HG02759 (cell line): ENCODE measurements around the gene NME8.

Experiments
- ATAC-seq: cut with Tn5 transposase; IDR thresholded peaks from one replicate; pipeline ENCODE4 v1.9.1; 2021; ENCODE audit warnings: mild to moderate bottlenecking, moderate library complexity; ENCODE audit not compliant: unreplicated experiment

The NME8 gene

DNA sequence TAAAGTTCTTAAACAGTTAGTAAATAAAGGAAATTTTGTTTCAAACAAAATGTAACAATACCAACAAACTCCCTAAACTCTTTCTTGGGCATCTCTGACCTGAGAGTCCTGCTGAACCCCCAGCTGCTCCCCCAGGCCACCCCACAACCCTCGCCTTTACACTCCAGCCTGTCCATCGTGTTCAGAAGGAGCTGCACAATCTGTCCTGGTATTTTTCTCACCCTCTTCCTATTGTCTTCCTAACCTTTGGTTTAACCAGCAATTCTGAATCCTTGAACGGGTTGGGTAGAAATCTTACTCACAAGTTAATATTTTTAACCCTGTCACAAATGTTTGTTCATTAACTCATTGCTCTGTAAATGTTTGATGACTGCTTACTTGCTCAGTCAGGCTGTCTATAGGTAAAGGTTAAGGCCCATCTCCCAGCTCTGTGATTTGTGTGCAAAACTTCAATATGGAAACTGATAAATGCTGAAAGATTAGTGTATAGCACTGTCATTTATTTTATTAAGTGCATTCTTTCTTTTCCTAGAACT is 51.4 kb downstream of the NME8 start:
- no peak for ATAC-seq

DNA sequence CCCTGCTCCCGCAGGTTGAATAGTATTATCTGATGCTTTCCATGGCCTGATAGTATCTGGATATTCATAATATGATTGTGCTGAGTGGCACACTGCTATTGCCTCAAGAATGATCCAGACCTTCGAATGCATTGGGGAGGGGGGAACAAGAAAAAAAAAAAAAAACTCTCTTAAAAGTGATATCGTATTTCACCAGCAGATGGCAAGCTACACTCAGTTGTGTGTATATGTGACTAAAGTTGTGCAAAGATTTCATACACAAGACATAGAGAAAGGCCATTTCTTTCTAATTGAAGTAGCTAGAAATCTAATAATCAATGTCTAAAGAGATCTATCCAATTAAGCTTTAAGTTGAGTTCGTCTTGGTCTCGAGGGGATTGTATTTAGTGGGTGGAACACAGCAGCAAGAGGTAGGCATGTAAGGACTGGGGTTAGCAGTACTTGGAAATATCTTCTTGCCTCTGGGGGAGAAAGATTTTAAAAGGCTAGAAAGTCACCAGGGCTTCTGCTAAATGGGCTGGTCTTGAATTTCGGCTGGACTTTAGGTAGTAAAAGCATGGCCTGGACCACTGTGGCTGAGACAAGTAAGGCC is 52.9 kb downstream of the NME8 start:
- no peak for ATAC-seq

DNA sequence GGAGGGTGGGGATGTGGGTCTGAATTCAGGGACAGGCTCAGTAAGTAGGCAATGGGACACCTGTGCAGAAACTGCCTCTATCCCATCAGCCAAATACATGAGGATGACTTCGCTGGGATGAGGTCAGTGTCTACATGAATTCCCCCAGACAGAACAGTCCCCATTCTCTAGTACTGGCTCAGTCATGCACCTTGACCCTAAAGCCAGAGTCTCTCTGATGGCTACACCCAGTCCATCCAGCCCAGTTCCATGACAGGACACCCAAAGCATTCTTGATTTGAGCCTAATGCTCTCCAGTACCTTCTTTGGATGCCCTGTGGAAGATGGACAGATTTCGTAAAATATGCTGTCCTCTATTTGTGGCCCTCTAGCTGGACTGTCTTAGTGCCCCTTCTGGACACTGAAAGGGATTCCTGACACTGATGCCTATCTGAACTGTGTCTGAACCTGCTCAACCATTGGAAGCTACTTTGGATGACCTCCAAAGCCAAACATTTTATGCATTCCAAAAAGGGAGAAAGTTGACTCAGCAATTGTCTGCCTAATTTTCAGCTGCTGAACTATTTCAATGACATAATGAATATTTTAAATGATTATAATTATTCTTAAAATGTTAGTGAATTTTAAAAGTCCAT is 53.6 kb downstream of the NME8 start:
- no peak for ATAC-seq

DNA sequence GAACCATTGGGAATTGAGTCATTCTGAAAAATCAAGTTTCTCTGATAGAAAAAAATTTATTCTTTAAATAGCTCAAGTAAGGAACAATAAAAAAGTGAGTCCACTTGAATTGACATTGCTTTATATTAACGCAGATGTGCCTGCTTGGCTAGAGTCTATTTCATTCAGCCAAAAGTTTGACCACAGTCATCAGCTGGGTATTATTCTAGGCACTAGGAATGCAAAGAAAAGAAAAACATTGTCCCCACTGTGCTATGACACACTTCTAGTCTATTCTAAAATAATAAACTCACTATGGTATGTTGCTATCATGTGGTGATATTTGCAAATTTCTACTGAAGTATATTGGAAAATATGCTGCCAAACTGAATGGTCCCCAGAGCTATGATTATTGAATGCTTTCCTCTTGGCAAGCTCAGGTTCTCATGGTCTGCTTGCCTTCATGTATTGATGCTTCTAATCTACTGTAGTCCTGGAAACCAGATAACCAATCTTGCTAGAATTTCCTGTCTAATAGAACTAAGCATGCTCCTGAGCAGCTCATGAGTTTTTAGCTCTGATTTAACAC is 59.9 kb downstream of the NME8 start:
- ATAC-seq, result no peak

DNA sequence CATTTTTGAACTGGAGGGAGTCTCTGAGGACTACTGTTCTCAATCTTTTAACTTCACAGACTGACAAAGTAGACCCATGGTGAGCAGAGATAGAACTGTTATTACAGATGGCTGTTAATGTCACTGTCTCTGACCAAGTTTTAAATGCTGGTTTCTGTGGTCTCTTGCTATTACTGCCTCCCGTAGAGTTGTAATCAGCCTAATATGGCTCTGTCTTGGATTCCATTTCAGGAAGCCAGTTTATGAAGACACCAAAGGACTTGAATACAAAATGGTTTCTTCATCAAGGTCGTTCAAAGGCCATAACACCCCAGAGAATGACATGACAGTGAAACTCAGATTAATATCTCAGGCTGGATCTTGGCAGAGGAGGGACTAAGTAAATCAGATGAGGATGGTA is 64.4 kb downstream of the NME8 start:
- no peak for ATAC-seq

DNA sequence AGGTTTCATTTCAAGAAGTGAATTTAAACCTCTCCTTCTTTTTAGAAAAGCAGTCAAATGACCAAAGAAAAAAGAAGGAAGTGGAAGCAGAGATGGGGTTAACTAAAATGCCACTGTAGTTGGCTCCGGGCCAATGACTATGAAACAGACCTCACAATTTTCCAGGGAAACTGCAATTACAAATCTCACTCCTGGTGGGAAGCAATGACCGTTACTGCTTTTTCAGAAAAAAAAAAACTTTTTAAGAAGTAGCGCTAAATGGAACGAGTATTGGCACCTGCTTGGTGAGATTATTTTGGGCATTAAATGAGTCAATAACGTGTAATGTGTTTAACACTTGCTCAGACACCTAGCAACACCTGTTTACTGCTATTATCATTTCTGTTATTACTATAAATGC is 67.0 kb downstream of the NME8 start:
- no peak for ATAC-seq

DNA sequence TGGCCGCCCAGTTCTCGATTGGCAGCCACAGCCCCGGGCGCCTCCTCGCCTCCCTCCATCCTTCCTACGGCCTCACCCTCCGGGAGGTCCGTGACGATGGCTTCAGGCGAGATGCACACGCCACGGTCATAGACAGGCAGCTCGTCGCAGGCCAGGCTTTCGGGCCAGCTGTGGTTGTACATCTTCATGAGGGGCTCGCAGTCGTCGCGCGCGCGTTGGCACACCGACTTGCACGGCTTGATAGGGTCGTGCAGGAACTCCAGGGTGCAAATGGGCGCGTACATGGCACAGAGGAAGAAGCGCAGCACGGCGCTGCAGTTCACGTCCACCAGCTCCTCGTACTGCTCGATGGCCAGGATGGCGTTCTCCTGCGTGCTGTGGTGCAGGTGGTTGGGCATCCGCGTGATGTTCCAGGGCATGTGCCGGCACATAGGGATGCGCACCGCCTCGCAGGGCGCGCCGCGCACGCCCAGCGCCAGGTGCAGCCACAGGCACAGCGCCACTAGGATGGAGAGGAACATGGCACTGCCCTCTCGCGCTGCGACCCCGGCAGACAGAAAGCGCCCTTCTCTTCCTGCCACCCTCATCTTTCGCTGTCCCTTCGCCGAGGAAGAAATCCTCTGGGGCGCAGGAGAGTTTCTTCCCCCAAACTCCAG is 67.7 kb downstream of the NME8 start:
- ATAC-seq, result no peak

DNA sequence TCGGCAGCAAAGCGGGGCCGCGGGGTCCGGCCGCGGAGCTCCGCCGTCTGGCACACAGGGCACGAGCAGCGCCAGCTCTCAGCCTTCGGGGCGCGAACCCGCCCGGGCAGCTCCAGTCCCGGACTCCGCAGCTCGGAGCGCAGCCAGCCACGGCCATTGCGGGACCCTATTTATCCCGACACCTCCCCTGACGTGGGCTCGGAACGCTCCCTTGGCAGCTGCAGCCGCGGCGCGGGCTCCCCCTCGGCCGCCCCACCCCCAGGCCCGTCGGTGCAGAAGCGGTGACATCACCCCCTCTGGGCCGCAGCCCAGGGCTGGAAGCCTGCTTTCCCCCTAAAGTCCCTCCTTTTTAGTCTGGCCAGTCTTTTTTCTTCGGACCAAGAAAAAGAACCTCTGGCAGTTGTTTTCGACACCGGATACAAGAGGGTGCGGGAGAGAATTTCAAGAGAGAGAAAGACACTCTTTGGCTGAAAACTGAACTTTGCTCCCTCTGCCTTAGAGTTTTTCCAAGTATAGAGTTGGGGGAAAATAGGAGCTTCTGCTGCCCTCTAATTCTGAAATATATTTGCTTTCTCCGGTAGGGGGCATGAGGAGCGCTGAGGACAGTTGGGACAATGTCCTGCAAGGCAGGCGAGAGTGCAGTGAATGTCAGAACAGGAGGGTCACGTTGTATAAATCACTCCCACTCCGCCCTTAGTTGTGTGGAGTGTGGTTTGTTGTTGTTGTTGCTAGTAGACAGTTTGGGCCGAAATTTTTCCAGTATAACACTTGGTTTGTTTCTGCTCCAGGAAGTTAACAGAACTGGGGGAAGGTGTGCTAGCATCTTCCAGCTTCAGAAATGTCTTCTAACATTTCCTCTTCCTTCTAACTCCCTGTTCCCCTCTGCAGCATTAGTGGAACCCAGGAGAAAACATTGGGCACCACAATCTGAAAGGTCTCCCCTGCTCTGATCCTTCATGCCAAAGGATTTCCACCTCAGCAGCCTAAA is 68.6 kb downstream of the NME8 start, which contains the start of gene SFRP4:
Gene SFRP4, minus strand, starts transcription at position 145 of the 988 bp plus-strand sequence. CDS start 280 bp downstream, outside the sequence.
- ATAC-seq, result peak; percentile 28

DNA sequence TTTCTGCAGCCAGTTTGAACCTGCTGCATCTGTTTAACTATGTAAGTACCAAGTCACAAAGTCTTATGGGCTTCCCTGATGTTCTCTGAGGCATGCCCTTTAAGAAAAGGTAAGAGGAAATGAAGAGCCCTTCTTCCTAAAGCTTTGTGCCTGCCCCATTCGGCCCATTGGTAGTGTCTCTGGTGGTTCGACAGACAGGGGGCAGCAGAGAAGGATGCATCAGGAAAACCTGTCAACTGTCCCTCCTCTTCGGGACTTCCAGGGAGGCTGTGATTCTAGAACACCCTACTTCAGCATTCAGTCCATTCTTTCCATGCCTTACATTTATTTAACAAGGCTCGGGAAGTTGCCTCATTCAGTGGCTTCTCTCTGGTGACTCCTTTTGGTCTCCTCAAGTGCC is 70.1 kb downstream of the NME8 start:
- no peak for ATAC-seq

DNA sequence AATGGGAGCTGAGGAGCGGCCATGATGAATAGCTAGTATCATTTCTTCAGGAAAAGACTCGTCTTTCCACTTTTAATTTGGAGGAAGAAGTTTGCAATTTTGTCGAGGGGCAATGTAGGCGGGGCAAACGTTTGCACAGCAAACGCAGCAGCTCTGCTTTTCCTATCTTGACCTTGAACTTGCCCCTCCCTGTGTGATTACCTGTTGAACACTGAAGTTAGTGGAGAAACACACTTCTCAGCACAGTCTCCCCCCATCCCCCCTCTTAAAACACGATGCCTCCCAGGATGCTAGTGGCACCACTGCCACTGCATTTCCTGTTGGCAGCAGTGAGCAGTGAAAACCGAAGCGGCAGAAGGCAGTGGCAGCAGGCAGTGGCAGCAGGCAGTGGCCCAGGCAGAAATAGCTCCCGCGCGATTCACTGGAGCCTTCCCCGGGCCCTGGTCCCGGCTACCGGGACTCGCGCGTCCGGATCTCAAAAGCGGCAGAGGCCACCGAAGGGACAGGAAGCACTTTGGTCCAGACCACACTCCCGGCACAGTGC is 72.0 kb downstream of the NME8 start, which contains the start of gene EPDR1:
Gene EPDR1, plus strand, starts transcription at position 336 of the 544 bp plus-strand sequence. CDS start 300 bp downstream, outside the sequence.
- ATAC-seq, result peak; percentile 60

DNA sequence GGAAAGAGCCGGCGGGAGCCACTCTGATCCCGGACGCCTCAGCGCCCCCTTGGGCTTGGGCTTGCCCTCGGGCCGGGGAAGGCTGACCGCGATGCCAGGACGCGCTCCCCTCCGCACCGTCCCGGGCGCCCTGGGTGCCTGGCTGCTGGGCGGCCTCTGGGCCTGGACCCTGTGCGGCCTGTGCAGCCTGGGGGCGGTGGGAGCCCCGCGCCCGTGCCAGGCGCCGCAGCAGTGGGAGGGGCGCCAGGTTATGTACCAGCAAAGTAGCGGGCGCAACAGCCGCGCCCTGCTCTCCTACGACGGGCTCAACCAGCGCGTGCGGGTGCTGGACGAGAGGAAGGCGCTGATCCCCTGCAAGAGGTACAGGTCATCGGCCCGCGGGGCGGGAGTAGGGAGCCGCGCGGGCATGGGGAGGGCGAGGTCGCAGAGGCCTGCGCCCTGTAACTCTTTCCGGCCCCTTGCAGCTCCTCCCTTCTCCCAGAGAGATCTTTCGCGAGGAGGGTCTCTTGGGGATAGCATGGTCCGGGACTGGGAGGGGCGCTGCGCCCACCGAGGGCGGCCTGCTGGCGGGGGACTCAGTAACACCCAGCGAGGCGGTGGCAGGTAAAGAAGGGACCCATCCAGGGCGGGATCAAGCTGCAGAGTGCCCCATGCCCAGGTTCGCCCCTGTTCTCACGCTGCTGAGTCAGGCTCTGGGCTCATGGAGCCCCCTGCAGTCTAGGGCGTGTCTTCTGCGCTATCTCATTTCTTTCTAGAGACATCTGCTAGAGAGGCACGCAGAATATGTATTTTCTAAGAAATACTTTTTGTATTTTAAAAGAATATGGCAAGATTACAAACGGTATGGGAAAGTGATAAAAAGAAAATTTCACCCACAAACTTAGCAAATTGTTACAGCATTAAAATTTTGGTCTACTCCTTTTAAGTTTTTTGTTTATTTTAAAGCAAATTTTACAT is 72.7 kb downstream of the NME8 start:
- ATAC-seq, result peak; percentile 62

DNA sequence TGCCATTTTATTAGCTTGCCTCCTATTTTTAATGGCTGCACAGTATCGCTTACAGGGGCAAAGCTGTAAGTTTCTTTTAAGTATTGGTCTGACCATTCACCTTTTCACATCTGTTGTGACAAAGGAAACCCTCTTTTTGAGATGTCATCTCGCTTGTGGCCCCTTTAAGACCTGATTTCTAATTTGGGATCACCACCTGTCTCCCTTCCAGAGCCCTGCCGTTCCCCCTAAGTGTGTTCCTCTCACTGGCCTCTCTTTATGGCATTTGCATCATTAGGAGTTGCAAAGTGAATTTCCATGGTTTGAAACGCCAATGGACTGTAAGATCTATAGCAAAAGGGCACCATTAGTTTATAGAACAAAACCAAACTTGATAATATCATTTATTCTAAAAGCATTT is 73.5 kb downstream of the NME8 start:
- no peak for ATAC-seq

DNA sequence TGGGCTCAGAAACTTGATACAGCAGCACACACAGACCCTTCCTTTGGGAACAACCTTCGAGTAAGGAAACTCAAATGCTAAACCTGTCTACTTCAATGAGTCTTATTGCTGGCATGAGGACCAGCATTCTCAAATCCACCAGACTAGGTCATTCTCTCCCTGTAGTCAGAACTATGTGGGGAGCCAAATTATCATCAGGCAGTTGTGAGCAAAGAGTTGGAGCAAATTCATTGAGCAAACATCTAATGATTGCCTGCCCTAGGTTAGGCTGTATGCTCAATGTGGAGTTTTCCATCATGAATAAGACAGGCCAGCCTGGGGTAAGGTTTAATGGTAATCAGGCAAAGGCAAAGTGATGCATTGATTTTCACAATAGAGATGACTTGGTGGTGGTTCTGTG is 75.6 kb downstream of the NME8 start:
- ATAC-seq, result no peak

DNA sequence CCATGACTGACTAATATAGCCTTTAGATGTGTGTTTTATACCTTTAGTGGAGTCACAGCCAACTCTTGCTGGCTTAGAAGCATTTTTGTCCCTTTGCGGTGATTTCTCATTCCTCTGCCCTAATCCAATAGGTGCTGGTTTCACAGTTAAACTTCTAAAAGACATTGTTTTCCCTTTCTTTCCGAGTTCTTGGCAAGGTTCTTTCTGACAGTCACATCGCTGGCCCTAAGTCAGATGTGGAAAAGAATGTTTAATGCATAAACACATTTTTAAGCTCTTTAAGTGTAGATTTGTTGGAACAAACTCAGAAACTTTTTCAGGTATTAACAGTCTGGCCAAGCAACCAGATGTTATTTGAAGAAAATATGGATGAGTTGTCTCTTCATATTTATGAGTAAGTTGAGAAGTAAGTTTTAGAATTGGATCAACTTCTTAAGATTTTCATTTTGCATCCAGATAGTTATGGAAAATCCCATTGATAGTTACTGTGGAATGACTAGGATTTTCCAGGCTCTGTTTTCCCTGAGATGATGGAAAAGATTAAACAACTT is 76.2 kb downstream of the NME8 start:
- no peak for ATAC-seq

DNA sequence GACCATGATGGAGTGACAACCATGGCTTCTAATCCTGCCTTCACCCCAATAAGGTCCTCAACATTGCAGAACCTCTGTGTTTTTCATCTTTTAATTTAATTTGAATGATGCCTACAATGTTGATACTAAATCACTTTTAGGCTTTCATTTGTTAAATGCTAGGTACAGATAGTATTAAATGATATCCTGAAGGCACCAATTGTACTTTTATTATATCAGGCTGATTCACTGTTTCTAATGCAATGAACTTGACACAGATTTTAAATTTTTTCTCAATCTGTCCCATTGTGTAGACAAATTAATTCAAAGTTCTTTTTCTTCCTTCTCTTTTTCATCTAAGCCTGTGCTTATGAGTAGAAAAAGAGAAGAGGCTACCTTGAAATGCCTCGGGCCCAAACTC is 77.2 kb downstream of the NME8 start:
- no peak for ATAC-seq

DNA sequence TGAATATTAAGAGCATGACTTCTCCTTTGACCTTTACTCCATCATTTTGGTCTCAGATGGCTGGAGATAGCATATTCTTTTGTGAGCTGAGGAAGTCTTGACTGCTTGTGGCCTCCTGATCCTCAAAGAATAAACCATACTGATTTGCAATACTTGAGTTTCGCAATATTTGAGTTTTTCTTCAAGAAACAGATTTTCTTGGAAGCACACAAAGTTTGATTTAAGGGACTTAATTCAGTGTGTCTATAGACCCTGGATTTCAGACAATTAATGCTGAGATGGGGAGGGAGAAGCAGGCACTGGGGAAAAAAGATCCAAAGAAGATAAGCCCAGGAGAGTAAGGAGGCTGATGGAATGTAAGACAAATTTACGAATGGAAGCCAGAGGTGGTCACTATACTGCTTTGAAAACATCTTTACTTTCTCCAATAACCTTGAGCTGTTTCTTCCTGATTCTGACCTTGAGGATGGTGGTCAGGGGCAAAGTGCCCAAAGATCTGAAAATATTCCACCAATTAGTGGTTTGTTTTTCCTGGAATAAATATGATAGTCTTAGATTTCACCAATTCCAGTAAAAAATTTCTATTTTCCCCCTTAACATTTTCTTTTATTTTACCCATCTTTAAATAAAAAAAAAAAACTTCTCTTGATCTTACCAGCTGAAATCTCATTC is 79.5 kb downstream of the NME8 start:
- no peak for ATAC-seq

DNA sequence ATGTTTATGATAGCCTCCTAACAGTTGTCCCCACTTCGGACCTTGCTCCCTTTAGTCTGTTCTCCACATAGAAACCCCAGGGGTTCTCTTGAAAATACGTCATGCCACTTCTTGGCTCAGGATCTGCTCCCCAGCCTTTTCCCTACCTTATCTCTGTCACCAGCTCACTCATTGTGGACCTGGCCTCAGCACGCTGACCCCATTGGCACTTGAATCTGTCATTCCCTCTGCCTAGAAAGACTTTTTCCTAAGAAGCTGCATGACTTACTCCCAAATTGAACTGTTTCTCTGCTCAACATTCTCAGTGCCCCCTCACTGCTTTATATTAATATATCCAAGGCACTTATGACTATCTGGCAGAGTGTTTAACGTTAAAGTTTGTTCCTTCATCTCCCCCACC is 80.5 kb downstream of the NME8 start:
- ATAC-seq, result no peak
